NCI-H128 (cell line): ENCODE results near the gene KATNB1.

Source experiments
- DNase-seq: peaks from one replicate; lab custom pipeline; 2025; ENCODE audit not compliant: unreplicated experiment; lab: John Stamatoyannopoulos, UW

KATNB1 gene

DNA sequence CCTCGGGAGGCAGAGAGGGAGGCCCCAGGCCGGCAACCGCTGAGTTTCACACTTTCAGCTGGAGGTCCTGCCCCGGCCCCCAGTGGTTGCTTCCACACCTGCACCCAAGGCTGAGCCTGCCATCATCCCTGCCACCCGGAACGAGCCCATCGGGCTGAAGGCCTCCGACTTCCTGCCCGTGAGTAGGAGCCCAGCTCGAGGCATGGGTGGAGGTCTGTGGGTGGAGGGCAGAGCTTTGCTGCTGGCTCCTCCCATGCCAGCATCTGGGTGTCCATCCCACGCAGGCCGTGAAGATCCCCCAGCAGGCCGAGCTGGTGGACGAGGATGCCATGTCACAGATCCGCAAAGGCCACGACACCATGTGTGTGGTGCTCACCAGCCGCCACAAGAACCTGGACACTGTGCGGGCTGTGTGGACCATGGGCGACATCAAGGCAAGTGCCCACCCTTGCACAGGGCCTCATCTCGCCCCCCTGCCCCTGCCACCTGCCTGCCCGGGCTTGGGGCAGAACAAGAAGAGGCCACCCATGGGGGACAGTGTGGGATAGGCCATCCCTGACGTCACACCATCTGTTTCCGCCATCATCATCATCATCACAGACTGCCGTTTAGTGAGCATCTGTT, 19.6 kb downstream of the KATNB1 start:
- DNase-seq, result no peak

DNA sequence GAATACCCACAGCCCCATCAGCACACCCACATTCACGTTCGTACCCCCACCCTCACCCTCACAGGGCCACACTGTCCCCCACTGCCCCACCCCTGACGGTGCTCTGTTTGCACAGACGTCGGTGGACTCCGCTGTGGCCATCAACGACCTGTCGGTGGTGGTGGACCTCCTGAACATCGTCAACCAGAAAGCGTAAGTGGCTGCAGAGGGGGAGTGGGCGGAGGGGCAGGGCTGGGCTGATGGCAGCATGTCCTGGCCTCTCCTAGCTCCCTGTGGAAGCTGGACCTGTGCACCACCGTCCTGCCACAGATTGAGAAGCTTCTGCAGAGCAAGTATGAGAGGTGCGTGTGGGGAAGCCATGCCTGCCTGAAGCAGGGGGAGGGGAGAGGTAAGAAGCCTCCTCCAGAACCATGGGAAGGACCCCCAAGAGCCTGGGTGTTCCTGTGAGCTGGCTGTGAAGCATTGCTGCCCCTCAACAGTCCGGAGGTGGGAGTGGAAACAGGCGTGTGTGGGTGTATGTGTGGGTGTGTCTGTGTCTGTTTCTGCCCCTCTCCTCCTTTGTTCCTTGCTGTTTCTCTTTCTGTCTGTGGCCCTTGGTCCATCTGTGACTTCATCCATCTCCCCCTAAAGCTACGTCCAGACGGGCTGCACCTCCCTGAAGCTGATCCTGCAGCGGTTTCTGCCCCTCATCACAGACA, 20.3 kb downstream of the KATNB1 start:
- no peak for DNase-seq

GRCh38 chr16:57756424-57757325, 21.1 kb downstream of the KATNB1 start:
- no peak for DNase-seq

DNA sequence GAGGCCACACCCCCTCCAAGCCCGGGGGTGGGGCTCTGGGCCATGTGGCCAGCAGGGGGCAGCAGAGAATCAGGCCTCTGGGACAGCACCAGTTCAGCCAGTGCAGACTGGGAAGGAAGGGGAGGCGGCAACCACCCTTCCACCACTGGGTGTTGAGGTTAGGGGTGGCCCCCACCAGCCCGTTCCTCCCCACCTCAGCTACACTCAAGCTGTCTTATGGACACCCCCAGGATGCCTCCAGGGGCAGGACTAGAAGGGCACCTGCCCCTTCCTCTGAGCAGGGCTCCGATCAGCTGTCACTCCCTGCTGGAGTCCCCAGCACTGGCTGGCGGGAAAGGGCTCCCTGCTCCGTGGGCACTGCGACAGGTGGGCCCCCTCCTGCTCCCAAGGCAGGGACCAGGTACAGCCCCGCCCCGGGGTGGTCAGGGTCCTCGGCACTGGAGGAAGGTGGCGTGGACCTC, 21.8 kb downstream of the KATNB1 start:
- DNase-seq, result peak; percentile 1

DNA sequence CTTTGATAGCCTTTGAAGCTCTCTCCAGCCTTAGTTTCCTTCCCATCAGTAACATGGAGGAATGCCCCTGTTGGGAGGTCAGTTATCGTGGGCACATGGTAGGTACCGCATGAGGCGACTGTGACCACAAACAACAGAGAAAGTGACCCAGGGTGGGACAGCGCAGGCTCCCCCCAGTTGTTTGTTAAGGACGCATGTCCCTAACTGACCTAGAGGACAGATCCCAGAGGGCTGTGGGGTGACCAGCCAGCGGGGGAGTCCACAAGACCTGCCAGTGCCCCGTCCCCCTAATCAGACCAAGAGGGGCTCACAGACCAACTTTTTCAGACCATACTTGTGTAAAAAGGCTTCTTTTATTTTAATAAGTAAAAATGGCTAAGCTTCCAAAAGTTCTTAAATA, 22.3 kb downstream of the KATNB1 start:
- DNase-seq, result no peak

GRCh38 chr16:57758331-57759117, 23.0 kb downstream of the KATNB1 start:
- no peak for DNase-seq

DNA sequence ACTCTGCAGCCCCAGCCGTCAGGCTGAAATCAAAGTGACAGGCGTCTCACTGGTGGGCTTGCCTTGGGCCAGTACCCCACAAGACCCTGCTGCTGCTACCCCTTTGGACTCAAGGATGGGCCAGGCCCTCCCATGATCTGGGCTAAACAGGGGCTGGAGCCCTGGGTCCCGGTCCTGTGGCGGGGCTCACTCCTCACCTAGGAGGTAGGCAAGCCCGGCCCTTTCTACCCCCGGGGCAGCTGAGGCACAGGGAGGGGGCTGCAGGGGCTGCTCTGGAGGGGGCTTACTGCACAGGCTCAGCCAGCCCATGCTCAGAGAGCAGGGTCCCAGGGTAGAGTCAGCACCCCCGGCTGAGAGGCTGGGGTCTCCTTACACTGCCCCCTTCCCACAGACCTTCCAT, 23.6 kb downstream of the KATNB1 start:
- DNase-seq, result no peak

GRCh38 chr16:57759541-57760356, 24.2 kb downstream of the KATNB1 start:
- no peak for DNase-seq

DNA sequence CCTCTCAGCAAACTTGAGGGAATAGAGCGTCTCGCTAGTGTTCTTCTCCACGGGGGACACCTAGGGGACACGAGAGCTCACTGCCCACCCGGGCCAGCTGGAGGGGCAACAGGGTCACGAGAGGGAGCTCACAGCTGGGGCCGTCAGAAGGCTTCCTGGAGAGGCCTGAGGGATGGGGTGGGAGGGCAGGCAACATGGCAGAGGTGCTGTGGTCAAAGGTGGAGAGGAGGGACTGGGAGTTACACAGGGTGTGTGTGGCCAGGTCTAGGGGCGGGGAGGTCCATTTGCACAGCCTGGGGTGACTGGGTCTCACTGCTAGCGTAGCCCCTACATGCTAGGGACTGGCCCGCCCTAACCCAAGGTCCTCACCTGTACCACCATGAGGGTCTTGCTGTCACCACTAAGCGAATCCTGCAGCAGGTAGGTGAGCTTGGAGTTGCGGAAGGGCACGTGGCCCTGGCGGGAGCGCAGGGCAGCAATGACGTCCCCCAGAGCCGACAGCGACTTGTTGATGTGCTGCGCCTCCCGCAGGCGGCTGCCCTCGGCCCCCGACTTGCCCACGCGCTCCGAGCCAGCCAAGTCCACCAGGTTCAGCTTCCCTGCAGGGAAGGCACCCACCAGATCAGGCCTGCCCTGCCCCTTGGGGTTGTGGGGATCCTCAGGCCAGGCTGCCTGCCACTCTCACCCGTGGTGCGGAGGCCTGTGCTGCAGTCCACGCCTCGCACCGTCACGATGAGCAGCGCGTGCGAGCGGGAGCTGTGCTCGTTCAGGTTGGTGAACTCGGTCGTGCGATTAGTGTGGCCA, 25.0 kb downstream of the KATNB1 start:
- DNase-seq, result no peak

GRCh38 chr16:57761301-57761700, 25.7 kb downstream of the KATNB1 start:
- DNase-seq, result no peak

GRCh38 chr16:57761957-57762356, 26.4 kb downstream of the KATNB1 start:
- no peak for DNase-seq

- no peak for DNase-seq
These were observed 26.9 kb downstream of the KATNB1 start for GRCh38 chr16:57762365-57763040.

DNA sequence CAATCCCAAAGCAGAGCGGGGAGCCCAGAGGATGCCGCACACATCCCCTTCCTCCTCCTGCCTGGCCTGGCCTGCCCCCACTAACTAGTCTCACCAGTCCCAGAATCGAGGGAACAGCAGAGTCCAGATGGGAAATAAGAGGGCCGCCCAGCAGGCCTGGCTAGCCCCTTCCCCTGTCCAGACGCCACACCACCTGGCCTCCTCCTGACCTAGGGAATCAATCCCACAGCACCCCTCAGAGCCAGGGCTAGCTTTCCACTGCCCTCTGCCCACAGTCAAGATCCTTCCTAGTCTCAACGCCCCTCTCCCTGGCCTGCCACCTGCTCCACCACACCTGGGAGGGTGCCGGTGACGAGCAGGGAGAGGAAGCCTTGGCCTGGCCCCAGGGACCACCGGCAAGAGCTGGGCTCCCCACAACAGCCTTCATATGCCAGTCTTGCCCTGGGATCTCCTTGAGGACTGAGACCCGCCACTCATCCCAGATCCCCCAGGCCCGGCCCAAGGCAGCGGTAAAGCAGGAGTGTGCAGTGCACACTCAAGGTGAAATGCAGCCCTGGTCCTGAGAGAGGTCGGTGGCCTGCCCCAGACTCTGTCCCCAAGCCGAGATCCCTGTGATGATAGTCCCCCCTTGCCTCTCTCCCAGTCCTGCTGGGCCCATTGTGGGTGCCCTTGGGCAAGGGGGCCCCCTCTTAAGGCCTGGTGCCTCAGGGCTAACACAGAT, 27.9 kb downstream of the KATNB1 start:
- DNase-seq, result no peak

DNA sequence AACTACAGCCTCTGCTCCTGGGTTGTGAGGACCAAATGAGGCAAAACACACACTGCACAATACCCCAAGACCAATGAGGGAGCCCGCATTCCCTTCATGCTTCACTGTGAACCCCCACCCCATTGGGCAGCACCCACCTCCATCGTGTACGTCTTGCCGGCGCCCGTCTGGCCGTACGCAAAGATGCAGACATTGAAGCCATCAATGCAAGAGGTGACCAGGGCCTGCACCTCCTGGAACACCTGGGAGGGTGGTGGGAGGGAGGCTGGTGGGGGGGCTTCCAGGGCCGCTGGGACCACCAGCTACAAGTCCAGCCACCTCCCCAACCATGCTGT, 28.4 kb downstream of the KATNB1 start:
- no peak for DNase-seq

DNA sequence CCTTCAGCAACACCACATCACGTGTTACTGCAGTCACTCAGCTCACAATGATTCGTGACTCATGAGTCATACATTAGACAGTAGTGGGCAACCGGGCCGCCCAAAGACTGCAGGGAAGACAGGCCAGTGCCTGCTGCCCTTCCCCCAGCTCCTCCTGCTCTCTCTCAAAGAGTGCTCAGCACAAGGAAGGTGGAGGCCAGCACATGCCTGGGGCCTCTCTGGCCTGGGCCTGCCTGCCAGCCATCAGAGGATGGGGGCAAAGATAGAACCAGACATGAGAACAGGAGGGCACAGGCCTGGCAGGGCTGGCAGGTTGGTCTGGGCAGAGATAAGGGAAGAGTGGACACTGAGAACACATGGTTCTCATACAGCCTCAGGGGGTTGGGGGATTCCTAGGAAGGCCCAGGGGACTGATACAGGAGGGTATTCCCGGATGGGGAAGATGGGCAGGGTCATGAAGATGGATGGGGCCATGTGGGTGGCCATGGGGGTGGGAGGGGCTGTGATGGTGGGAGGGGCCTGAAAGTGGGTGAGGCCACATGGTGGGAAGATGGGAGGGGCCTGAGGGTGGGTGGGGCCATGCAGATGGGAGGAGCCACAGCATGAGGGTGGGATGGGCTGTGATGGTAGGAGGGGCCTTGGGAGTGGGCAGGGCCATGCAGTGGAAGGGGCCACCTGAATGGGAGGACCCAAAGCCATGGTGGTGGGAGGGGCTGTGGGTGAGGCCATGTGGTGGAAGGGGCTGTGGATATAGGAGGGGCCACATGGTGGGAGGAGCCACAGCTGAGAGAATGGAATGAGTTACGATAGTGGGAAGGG, 29.0 kb downstream of the KATNB1 start:
- DNase-seq, result no peak

- no peak for DNase-seq
These were observed 29.7 kb downstream of the KATNB1 start for GRCh38 chr16:57765160-57765728.

- no peak for DNase-seq
These were observed 31.3 kb downstream of the KATNB1 start for GRCh38 chr16:57766714-57767348.
